ENCODE measurements around the gene TBC1D9.

Gene TBC1D9

GRCh38 chr4:140639066-140639465, 117.1 kb downstream of the TBC1D9 start:
- H3K4me3 ChIP-seq (ENCODE audit: low read depth, low read length), result no peak overlapping the region
- no peak for DNase-seq (ENCODE audit: low read depth)

- no peak overlapping the region for H3K4me3 ChIP-seq (ENCODE audit: low read depth, low read length)
- DNase-seq (ENCODE audit: low read depth), result no peak
Measured at GRCh38 chr4:140637836-140638235, 118.3 kb downstream of the TBC1D9 start.

DNA sequence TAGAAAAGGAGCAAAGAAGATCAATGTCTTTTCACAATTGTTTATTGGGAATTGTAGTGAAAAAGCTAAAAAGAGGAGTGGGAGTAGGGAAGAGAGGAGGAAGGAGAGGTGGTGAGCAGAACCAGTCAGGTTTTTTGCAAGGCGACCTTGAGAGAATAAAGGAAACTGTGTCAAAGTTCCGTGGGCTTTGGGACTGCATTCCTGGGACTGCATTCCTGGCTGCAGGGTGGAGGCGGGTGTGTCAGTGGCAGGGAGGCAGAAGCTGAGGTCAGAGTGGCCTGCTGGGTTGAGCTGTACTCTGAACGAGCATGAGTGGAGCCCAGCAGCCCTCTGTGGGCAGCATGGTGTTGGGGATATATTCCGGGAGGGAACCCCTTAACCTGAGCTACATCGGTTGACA, 120.6 kb downstream of the TBC1D9 start:
- no peak for DNase-seq (ENCODE audit: low read depth)
- H3K4me3 ChIP-seq (ENCODE audit: low read depth, low read length), result no peak overlapping the region

DNA sequence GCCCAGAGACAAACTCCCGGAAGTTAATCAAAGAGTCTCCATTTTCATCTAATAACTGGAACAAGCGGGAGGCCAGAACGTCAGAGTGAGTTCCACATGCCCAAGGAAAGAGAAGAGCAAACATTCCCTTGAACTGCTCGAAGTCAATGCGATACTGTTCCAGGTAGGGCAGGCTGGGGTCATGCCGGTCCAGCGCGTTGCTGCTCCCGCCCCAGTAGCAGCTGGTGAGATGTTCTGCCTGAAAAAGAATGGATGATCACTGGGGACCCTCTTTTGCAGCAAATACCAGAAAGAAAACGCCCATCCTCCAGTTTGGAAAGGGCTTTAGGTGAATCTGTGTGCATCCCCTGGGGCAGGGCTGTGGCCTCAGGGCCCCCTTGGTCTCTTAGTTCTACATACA, 122.2 kb downstream of the TBC1D9 start:
- DNase-seq (ENCODE audit: low read depth), result no peak
- no peak overlapping the region for H3K4me3 ChIP-seq (ENCODE audit: low read depth, low read length)

DNA sequence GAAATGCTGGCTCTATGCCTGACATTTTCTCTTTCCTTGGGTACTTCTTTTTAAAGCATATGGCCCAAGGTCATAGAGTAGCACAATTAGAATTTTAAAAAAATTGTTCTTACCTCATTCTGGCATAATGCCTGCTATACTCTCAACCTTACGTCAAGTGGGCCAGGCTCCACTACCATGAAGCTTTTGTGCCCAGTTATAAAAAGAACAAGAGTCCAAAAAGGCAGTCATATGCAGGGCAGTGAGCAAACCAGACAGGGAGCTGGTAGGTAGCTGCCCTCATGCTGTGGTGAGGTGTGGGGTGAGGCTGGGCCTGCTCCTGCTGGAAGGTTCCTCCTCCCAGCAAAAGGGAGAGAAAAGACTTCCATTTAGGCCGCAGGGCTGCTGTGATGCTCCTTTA, 123.1 kb downstream of the TBC1D9 start:
- DNase-seq (ENCODE audit: low read depth), result no peak
- H3K4me3 ChIP-seq (ENCODE audit: low read depth, low read length), result no peak overlapping the region

DNA sequence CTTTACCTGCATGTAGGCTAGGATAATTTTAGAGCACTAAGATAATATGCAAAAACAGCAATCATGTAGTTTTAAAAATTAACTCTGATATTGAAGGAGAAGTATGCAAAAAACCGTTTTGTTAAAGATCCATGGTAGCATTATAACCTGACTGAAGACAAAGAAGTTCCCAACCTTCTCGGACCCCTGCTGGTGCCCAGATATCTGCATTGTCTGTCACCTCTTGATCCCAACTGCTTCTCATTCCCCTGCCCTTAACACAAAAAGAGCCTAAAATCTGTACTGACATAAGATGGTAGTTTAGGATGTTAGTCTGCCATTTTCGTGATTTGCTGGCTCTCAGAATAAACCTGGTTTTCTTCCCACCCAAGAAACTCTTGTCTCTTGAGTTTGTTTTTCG, 125.9 kb downstream of the TBC1D9 start:
- no peak overlapping the region for H3K4me3 ChIP-seq (ENCODE audit: low read depth, low read length)
- no peak for DNase-seq (ENCODE audit: low read depth)

- DNase-seq (ENCODE audit: low read depth), result no peak
- no peak overlapping the region for H3K4me3 ChIP-seq (ENCODE audit: low read depth, low read length)
Measured at GRCh38 chr4:140628016-140628415, 128.2 kb downstream of the TBC1D9 start.

DNA sequence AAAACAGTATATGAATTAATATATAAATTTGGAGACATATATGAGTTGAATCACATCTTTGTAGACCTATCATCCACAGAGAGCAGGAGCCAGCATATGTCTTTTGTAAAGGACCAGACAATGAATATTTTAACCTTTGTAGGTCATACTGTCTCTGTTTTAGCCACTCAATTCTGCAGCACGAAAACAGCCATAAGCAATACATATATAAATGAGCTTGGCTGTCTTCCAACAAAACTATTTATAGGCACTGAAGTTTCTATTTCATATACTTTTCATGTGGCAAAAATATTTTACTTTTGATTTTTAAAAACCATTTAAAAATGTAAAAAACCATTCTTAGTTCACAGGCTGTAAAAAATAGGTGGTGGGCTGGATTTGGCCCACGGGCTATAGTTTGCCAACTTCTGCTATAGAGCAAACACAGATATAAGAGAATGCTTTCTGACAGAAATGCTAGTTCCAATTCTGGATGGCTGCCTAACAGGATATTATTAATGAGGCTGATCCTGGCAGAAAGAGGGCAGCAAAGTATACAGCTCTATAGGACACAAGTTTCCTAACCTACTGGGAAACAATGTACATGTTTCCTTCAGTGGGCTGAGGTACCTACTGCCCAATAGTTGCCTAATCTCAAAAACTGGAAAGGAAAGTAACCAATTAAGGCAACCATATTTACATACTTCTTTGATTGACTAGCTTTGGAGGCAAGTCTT, 129.4 kb downstream of the TBC1D9 start:
- no peak for DNase-seq (ENCODE audit: low read depth)
- H3K4me3 ChIP-seq (ENCODE audit: low read depth, low read length), result no peak overlapping the region

DNA sequence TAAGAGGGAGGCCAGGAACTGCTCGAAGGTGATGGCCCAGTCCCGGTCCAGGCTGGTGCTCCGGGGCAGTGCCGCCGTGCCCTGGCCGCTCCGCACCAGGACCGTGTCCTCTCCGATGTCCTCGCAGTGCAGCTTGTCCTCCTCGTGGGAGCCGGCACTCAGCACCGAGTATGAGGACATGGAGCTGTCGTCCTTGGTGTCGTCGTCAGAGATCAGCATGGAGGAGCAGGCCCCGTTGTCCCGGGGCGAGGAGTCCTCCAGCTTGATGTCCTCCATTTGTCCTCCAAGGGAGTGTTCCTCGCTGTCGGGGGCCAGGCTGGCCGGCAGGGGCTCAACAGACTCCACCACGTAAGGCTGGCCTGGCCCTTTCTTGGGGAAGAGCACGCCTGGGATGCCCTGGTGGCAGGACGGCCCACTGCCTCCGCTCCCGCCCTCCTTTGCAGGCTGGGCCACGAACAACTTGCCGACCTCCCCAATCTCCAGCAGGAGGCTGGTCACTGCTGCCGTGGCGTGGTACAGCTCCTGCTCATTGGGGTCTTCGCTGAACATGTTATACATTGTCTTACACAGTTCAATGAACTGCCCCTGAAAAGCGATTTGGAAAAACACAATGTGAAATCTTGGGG, 133.7 kb downstream of the TBC1D9 start:
- no peak for DNase-seq (ENCODE audit: low read depth)
- no peak overlapping the region for H3K4me3 ChIP-seq (ENCODE audit: low read depth, low read length)

GRCh38 chr4:140621161-140621560, 135.0 kb downstream of the TBC1D9 start:
- DNase-seq (ENCODE audit: low read depth), result no peak
- H3K4me3 ChIP-seq (ENCODE audit: low read depth, low read length), result no peak overlapping the region

DNA sequence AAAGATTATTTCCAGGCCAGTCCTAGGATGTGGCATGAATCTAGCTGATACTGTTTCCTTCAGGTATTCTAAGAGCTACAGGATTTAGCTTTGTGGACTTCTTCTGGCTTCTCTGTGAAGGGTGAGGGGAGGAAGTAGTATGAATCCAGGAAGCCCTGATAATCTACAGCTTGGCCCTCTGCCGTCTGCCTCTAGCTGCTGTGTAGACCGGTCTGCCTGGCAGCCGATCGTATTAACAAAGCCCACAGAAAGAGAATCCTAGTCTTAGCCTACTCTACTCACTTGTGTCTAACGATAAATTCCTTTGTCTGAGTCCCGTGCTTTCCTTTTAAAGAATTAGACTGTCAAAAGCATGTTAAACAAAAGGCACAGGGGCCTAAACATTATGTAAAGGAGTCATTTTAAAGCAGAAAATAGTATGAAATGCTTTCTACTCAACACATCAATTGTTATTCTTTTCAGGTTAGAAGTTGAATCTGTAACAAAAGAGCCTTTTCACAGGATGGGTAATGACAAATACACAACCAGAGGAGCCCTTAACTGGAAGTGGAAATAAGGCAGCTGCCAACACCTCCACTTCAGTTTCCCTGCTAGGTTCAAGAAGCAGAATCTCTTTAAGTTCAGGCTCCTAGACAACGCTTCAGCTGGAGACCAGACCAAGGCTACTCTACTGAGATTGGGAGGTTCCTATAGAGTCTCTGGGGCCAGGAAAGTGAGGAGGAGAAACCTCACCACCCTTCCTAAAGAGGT, 138.5 kb downstream of the TBC1D9 start:
- no peak overlapping the region for H3K4me3 ChIP-seq (ENCODE audit: low read depth, low read length)
- DNase-seq (ENCODE audit: low read depth), result no peak

DNA sequence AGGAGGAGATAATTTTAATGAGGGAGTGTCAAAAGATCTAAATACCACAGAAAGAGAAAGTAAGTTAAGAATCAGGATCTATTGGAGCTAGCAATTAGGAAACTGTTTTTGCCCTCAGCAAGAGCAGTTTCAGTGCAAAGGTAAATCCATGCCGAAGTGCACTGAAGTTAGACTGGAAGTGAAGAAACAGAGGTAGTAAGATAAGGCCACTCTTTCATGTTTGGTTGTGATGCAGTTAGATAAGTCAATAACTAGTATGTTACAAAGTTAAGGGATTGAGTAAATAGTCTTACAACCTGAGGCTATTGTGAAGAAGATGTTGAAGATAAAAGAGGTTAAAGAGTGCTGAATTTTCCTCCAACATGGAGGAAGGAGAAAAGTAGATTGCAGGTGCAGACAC, 140.7 kb downstream of the TBC1D9 start:
- H3K4me3 ChIP-seq (ENCODE audit: low read depth, low read length), result no peak overlapping the region
- no peak for DNase-seq (ENCODE audit: low read depth)

- H3K4me3 ChIP-seq (ENCODE audit: low read depth, low read length), result no peak overlapping the region
- no peak for DNase-seq (ENCODE audit: low read depth)
Measured at GRCh38 chr4:140612357-140612756, 143.8 kb downstream of the TBC1D9 start.

DNA sequence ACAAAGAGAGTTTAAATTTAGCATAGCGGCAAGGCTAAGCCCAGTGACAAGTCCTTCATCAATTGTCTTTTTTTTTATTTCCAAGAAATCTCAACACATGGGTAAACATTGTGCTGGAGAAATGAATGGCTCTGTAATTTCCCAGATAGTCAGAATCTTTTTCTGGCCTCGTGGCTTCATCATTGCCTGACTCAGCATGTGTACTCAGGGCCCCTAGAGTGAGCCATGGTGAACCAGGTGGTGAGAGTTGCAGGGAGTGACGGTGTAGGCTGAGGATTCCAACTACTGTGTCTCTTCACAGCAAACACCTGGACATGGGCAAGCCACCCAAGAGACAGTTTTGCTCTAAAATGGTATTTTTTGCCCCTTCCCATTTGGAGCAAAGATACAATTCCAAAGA, 144.3 kb downstream of the TBC1D9 start:
- DNase-seq (ENCODE audit: low read depth), result peak; percentile 10
- H3K4me3 ChIP-seq (ENCODE audit: low read depth, low read length), result no peak overlapping the region

- no peak overlapping the region for H3K4me3 ChIP-seq (ENCODE audit: low read depth, low read length)
- no peak for DNase-seq (ENCODE audit: low read depth)
Measured at GRCh38 chr4:140609548-140610425, 146.4 kb downstream of the TBC1D9 start.

- no peak for DNase-seq (ENCODE audit: low read depth)
- H3K4me3 ChIP-seq (ENCODE audit: low read depth, low read length), result no peak overlapping the region
Measured at GRCh38 chr4:140607852-140608251, 148.3 kb downstream of the TBC1D9 start.

DNA sequence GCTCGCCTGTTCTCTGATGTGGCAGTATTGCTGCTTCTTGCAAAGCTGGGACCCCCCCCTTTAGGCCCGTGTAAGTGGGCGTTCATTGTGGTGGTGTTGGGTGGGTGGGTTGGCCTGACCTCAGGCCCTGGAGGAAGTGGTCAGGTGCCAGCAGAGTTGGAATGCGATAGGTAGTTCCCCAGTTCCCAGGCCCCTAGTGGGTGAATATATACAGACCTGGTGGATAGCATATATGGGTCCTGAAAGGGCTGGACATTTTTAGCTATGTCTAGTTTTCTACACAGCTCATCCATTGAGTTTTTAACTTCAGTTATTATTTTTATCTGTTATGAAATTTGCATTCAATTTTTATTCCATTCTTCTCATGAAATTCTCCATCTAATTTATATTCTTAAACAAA, 151.6 kb downstream of the TBC1D9 start:
- no peak for DNase-seq (ENCODE audit: low read depth)
- no peak overlapping the region for H3K4me3 ChIP-seq (ENCODE audit: low read depth, low read length)

GRCh38 chr4:140603286-140603685, 152.9 kb downstream of the TBC1D9 start:
- no peak overlapping the region for H3K4me3 ChIP-seq (ENCODE audit: low read depth, low read length)
- no peak for DNase-seq (ENCODE audit: low read depth)

DNA sequence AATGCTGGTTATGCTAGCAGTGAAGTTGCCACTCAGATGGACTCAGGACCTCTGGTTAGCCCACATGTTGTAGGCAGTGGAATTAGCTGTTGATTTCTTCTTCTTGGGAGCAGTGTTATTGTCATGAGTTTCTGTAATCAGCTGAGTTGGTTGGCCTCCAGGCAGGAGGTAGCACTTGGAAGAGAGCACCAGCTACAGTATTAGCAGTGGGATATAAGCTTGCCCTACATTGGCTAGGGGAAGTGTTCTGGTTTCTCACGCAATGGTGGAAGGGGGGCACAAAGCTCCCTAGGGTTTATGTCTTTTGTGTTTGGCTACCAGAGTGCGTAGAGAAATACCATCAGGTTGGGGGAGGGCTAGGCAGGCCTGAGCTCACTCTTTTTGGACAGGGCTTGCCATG, 153.5 kb downstream of the TBC1D9 start:
- no peak overlapping the region for H3K4me3 ChIP-seq (ENCODE audit: low read depth, low read length)
- DNase-seq (ENCODE audit: low read depth), result no peak

GRCh38 chr4:140600408-140600807, 155.8 kb downstream of the TBC1D9 start:
- no peak for DNase-seq (ENCODE audit: low read depth)
- no peak overlapping the region for H3K4me3 ChIP-seq (ENCODE audit: low read depth, low read length)

All from skeletal muscle cell (primary cell).